OCI-LY1 (cell line): ENCODE measurements around the gene UTP11.

ENCODE experiments used
- EZH2 ChIP-seq: fragments of 200-600 bp; sonication (generic), shearing (Covaris generic); IDR thresholded peaks from 2 replicates; pipeline ENCODE4 v1.8.0; 2017; ENCODE audit warnings: borderline replicate concordance, mixed run types, mild to moderate bottlenecking, antibody characterized with exemption, low read length, moderate library complexity, mixed read lengths
- TF ChIP-seq, protein P1 (sequence below): fragments of 200-600 bp; sonication (generic), shearing (Covaris generic); IDR thresholded peaks from 2 replicates; pipeline ENCODE4 v1.5.1; 2017; ENCODE audit warnings: mild to moderate bottlenecking, antibody characterized with exemption, low read length, moderate library complexity, mixed read lengths

DNA sequence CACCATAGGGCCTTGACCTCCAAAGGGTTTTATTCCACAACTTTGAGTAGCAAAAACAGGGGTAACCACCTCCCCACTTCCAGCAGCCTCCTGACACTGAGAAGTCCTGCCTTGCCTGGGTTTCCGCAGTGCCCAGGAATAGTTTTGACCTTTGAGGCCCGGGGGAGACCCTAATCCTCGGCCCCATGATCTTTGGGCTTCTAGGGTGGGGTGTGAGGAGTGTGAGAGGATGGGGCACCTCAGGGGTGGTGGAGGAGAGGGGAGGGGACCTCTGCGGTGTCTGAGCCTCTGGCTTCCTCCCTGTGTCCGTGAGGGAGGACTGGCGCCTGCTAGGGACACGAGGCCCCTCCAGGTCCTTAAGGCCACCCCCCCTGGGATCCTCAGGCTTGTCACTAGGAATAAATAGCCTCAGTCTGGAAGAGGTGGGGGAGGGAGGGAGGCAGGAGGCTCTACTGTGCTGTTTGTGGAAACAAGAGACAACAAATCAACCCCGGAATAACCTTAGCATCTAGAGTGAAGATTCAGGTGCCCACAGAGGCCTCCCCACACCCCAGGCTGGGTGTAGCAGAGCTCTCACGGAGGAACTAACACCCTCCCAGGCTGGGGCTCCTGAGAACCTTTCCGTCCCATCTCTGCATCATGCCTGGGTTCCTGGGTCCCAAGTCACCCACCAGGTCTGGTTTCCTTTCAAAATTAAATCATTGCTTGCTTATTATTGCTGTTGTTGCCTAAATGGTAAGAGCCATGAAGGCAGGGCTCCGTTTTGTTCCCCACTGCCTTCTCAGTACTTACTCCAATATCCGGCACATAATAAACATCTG lies 6.3 kb upstream of the UTP11 start:
- TF ChIP-seq, protein P1, sequence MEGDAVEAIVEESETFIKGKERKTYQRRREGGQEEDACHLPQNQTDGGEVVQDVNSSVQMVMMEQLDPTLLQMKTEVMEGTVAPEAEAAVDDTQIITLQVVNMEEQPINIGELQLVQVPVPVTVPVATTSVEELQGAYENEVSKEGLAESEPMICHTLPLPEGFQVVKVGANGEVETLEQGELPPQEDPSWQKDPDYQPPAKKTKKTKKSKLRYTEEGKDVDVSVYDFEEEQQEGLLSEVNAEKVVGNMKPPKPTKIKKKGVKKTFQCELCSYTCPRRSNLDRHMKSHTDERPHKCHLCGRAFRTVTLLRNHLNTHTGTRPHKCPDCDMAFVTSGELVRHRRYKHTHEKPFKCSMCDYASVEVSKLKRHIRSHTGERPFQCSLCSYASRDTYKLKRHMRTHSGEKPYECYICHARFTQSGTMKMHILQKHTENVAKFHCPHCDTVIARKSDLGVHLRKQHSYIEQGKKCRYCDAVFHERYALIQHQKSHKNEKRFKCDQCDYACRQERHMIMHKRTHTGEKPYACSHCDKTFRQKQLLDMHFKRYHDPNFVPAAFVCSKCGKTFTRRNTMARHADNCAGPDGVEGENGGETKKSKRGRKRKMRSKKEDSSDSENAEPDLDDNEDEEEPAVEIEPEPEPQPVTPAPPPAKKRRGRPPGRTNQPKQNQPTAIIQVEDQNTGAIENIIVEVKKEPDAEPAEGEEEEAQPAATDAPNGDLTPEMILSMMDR = no peak
- TF ChIP-seq EZH2 = no peak
